A549 (cell line): ENCODE results near the gene ANLN. TPM values are rescaled to one million over a fixed set of nuclear protein-coding genes. Genes with fewer than 3 reads are reported as not detected.

ENCODE experiments used
- ATAC-seq, 2 experiments: fragments of 200-7000 bp in 1 of 2; fragments of >200 bp in 1 of 2; cut with Nextera tagmentation in 1 of 2; cut with Tn5 transposase in 1 of 2; 3 replicates each; pipeline versions ENCODE4 v1.8.0 to v1.9.1; 2018 to 2020; ENCODE audit warnings: mild to moderate bottlenecking in 1 of 2, moderate library complexity in 1 of 2
- CTCF ChIA-PET: fragments of 300-600 bp; sonication (Branson Sonifier 250); formaldehyde crosslinking; extraction: SDS; loops from one replicate; lab custom pipeline; 2021; ENCODE audit warnings: antibody characterized with exemption, inconsistent platforms; lab: Yijun Ruan, JAX
- POLR2A ChIA-PET: fragments of 350-600 bp; formaldehyde crosslinking; extraction: SDS; loops from one replicate; lab custom pipeline; 2021; ENCODE audit warnings: antibody characterized with exemption, inconsistent platforms; lab: Yijun Ruan, JAX
- DNase-seq, 2 experiments: peaks; one replicate each; pipeline versions ENCODE4 v3.0.0 to v3.0.0-alpha.2; 2011 to 2016; ENCODE audit warnings: low read depth in 1 of 2, low spot score in 1 of 2
- FAIRE-seq: peaks from 2 replicates; lab custom pipeline; 2011; peaks lifted over from hg19 to GRCh38; lab: Jason Lieb, UNC
- H3K27ac ChIP-seq, 2 experiments: fragments of >200 bp; sonication (Bioruptor Twin); formaldehyde crosslinking; 3 replicates each; pipeline ENCODE4 v1.5.1; 2016 to 2017
- H3K4me1 ChIP-seq: fragments of >200 bp; sonication (Bioruptor Twin); formaldehyde crosslinking; 3 replicates; pipeline ENCODE4 v1.6.1; 2016
- H3K4me2 ChIP-seq: fragments of >200 bp; sonication (Bioruptor Twin); formaldehyde crosslinking; 3 replicates; pipeline ENCODE4 v1.6.1; 2016
- H3K4me3 ChIP-seq: fragments of >200 bp; sonication (Bioruptor Twin); formaldehyde crosslinking; 3 replicates; pipeline ENCODE4 v1.5.1; 2016
- H3K9me3 ChIP-seq: fragments of >200 bp; sonication (Bioruptor Twin); formaldehyde crosslinking; 3 replicates; pipeline ENCODE4 v1.6.1; 2016
- CBX2 ChIP-seq: fragments of 200-600 bp; sonication (generic); IDR thresholded peaks from 2 replicates; pipeline ENCODE4 v1.6.1; 2016; ENCODE audit warnings: low read depth, mild to moderate bottlenecking, borderline replicate concordance
- CBX8 ChIP-seq: fragments of 200-600 bp; sonication (generic); IDR thresholded peaks from 2 replicates; pipeline ENCODE4 v1.6.1; 2016
- CEBPB ChIP-seq, 2 experiments: fragments of >200 bp in 1 of 2; sonication (Bioruptor Twin) in 1 of 2; formaldehyde crosslinking in 1 of 2; IDR thresholded peaks; 2 replicates each; pipeline ENCODE4 v1.6.1; 2012 to 2016
- CHD2 ChIP-seq: fragments of 150-350 bp; IDR thresholded peaks from 2 replicates; pipeline ENCODE4 v1.6.1; 2014; ENCODE audit warnings: low read length; ENCODE audit not compliant: partially characterized antibody
- CHD4 ChIP-seq: fragments of 200-600 bp; sonication (generic); IDR thresholded peaks from 2 replicates; pipeline ENCODE4 v1.6.1; 2016; ENCODE audit warnings: antibody characterized with exemption, mild to moderate bottlenecking, borderline replicate concordance
- EHF ChIP-seq: fragments of 250-450 bp; sonication (Bioruptor Pico); IDR thresholded peaks from 2 replicates; pipeline ENCODE4 v1.5.0; 2020; ENCODE audit warnings: mild to moderate bottlenecking
- ESRRA ChIP-seq: fragments of 150-350 bp; IDR thresholded peaks from 2 replicates; pipeline ENCODE4 v1.6.1; 2014; ENCODE audit warnings: mild to moderate bottlenecking, low read length, borderline replicate concordance
- FOSB ChIP-seq: fragments of 250-450 bp; sonication (Bioruptor Pico); IDR thresholded peaks from 2 replicates; pipeline ENCODE4 v1.5.0; 2020; ENCODE audit warnings: mild to moderate bottlenecking, moderate library complexity
- FOSL2 ChIP-seq, 2 experiments: fragments of 450-650 bp in 1 of 2; fragments of >200 bp in 1 of 2; sonication (Bioruptor Twin) in 1 of 2; formaldehyde crosslinking; IDR thresholded peaks; 2 replicates each; pipeline versions ENCODE4 v1.5.0 to v1.6.1; 2016 to 2020; ENCODE audit warnings: mild to moderate bottlenecking in 1 of 2, moderate library complexity in 1 of 2
- GATA3 ChIP-seq: IDR thresholded peaks from 2 replicates; pipeline ENCODE4 v1.6.1; 2012; ENCODE audit warnings: borderline replicate concordance
- HDAC2 ChIP-seq: fragments of 200-600 bp; sonication (generic); IDR thresholded peaks from 2 replicates; pipeline ENCODE4 v1.6.1; 2016
- HOXA7 ChIP-seq: fragments of 250-450 bp; sonication (Bioruptor Pico); IDR thresholded peaks from 2 replicates; pipeline ENCODE4 v1.5.0; 2020; ENCODE audit warnings: mild to moderate bottlenecking, moderate library complexity
- HOXB13 ChIP-seq: fragments of 250-450 bp; sonication (Bioruptor Pico); IDR thresholded peaks from 2 replicates; pipeline ENCODE4 v1.5.0; 2020; ENCODE audit warnings: low read depth, mild to moderate bottlenecking, moderate library complexity
- JUN ChIP-seq, 2 experiments: fragments of >200 bp; sonication (Bioruptor Twin); formaldehyde crosslinking; IDR thresholded peaks; 2 replicates in 1 of 2; 3 replicates in 1 of 2; pipeline ENCODE4 v1.6.1; 2016 to 2017
- KDM1A ChIP-seq: fragments of 200-600 bp; sonication (generic); IDR thresholded peaks from 2 replicates; pipeline ENCODE4 v1.6.1; 2016; ENCODE audit warnings: low read depth, mild to moderate bottlenecking
- MAZ ChIP-seq: fragments of 150-350 bp; IDR thresholded peaks from 2 replicates; pipeline ENCODE4 v1.6.1; 2014; ENCODE audit warnings: antibody characterized with exemption, low read depth, low read length, borderline replicate concordance
- MYC ChIP-seq: IDR thresholded peaks from 2 replicates; pipeline ENCODE4 v1.6.1; 2012; ENCODE audit warnings: mild to moderate bottlenecking, inconsistent platforms, low read length, improper control_type of control experiment, borderline replicate concordance
- NPAS2 ChIP-seq: fragments of 250-450 bp; sonication (Bioruptor Pico); IDR thresholded peaks from 2 replicates; pipeline ENCODE4 v1.8.0; 2022; ENCODE audit warnings: mild to moderate bottlenecking, moderate library complexity, borderline replicate concordance
- NR3C1 ChIP-seq: fragments of >200 bp; sonication (Bioruptor Twin); formaldehyde crosslinking; IDR thresholded peaks from 3 replicates; pipeline ENCODE4 v1.6.1; 2017
- PHF8 ChIP-seq: fragments of 200-600 bp; sonication (generic); IDR thresholded peaks from 2 replicates; pipeline ENCODE4 v1.6.1; 2016; ENCODE audit warnings: low read depth, mild to moderate bottlenecking, antibody characterized with exemption, moderate library complexity, borderline replicate concordance
- POLR2A ChIP-seq: IDR thresholded peaks from 2 replicates; pipeline ENCODE4 v1.6.1; 2012; ENCODE audit warnings: mild to moderate bottlenecking, low read length
- POLR2AphosphoS2 ChIP-seq: conservative IDR thresholded peaks from 2 replicates; pipeline ENCODE4 v1.6.1; 2012; ENCODE audit warnings: low read length, improper control_type of control experiment, inconsistent platforms
- RAD21 ChIP-seq, 2 experiments: fragments of >200 bp in 1 of 2; sonication (Bioruptor Twin) in 1 of 2; formaldehyde crosslinking in 1 of 2; IDR thresholded peaks in 1 of 2; conservative IDR thresholded peaks in 1 of 2; 2 replicates in 1 of 2; 3 replicates in 1 of 2; pipeline ENCODE4 v1.6.1; 2012 to 2018; ENCODE audit warnings: inconsistent platforms in 1 of 2
- RARB ChIP-seq: fragments of 250-450 bp; sonication (Bioruptor Pico); IDR thresholded peaks from 2 replicates; pipeline ENCODE4 v1.8.0; 2021; ENCODE audit warnings: mild to moderate bottlenecking, moderate library complexity
- RCOR1 ChIP-seq: fragments of 150-350 bp; IDR thresholded peaks from 2 replicates; pipeline ENCODE4 v1.6.1; 2014; ENCODE audit warnings: antibody characterized with exemption, low read length, low read depth
- RFX5 ChIP-seq: fragments of 450-650 bp; IDR thresholded peaks from 2 replicates; pipeline ENCODE4 v1.7.1; 2014; ENCODE audit warnings: antibody characterized with exemption, mild to moderate bottlenecking, moderate library complexity
- SMC3 ChIP-seq: fragments of >200 bp; sonication (Bioruptor Twin); formaldehyde crosslinking; IDR thresholded peaks from 3 replicates; pipeline ENCODE4 v1.6.1; 2018; ENCODE audit warnings: inconsistent platforms
- TFCP2L1 ChIP-seq: fragments of 250-450 bp; sonication (Bioruptor Pico); IDR thresholded peaks from 2 replicates; pipeline ENCODE4 v1.5.0; 2021; ENCODE audit warnings: mild to moderate bottlenecking
- TP53 ChIP-seq: fragments of 250-450 bp; sonication (Bioruptor Pico); IDR thresholded peaks from 2 replicates; pipeline ENCODE4 v1.5.0; 2021; ENCODE audit warnings: mild to moderate bottlenecking, moderate library complexity
- ZC3H11A ChIP-seq: fragments of 450-650 bp; IDR thresholded peaks from 2 replicates; pipeline ENCODE4 v1.6.1; 2014; ENCODE audit warnings: antibody characterized with exemption, mild to moderate bottlenecking
- ZFP36 ChIP-seq: fragments of 450-650 bp; IDR thresholded peaks from 2 replicates; pipeline ENCODE4 v1.6.1; 2014; ENCODE audit warnings: borderline replicate concordance; ENCODE audit not compliant: partially characterized antibody
- ZNF302 ChIP-seq: fragments of 250-450 bp; sonication (Bioruptor Pico); IDR thresholded peaks from 2 replicates; pipeline ENCODE4 v1.9.0; 2021; ENCODE audit warnings: inconsistent platforms, mild to moderate bottlenecking, moderate library complexity
- ZSCAN20 ChIP-seq: fragments of 250-450 bp; sonication (Bioruptor Pico); IDR thresholded peaks from 2 replicates; pipeline ENCODE4 v1.8.0; 2022; ENCODE audit warnings: mild to moderate bottlenecking, moderate library complexity
- WGBS: methylation state at CpG from one replicate; pipeline ENCODE4 v1.1.6; 2017; ENCODE audit errors: missing lambda C conversion rate; 5-methylcytosine and 5-hydroxymethylcytosine counted together
- polyA plus RNA-seq, 4 experiments: library from polyadenylated mRNA; depleted of rRNA in 3 of 4; stranded (reverse); fragments of >200 nt; fragmentation: RNase III in 1 of 4; extraction: RNeasy Plus Mini Kit Qiagen cat#74134 plus additional on column Dnase treatment in 1 of 4; gene quantifications; 2 replicates in 3 of 4; 3 replicates in 1 of 4; pipeline ENCODE4 v1.2.3, GENCODE V29; 2011 to 2017
- TF ChIP-seq, protein P1 (sequence below): fragments of 250-450 bp; sonication (Bioruptor Pico); IDR thresholded peaks from 2 replicates; pipeline ENCODE4 v1.5.0; 2020; ENCODE audit warnings: low read depth, mild to moderate bottlenecking, moderate library complexity
- TF ChIP-seq, protein P2 (sequence below): fragments of 150-350 bp; IDR thresholded peaks from 2 replicates; pipeline ENCODE4 v1.6.1; 2014; ENCODE audit warnings: low read depth, mild to moderate bottlenecking, low read length
- TF ChIP-seq, protein P3 (sequence below): fragments of >200 bp; sonication (Bioruptor Twin); formaldehyde crosslinking; IDR thresholded peaks from 3 replicates; pipeline ENCODE4 v1.6.1; 2016
- TF ChIP-seq, protein P4 (sequence below): IDR thresholded peaks from 2 replicates; pipeline ENCODE4 v1.6.1; 2012
- TF ChIP-seq, protein P5 (sequence below): IDR thresholded peaks from 2 replicates; pipeline ENCODE4 v1.6.1; 2012

ANLN gene
- polyA plus RNA-seq, 2 of the 4 experiments (the other 2 are of a cell fraction) = 52.4 to 72.9 TPM

DNA sequence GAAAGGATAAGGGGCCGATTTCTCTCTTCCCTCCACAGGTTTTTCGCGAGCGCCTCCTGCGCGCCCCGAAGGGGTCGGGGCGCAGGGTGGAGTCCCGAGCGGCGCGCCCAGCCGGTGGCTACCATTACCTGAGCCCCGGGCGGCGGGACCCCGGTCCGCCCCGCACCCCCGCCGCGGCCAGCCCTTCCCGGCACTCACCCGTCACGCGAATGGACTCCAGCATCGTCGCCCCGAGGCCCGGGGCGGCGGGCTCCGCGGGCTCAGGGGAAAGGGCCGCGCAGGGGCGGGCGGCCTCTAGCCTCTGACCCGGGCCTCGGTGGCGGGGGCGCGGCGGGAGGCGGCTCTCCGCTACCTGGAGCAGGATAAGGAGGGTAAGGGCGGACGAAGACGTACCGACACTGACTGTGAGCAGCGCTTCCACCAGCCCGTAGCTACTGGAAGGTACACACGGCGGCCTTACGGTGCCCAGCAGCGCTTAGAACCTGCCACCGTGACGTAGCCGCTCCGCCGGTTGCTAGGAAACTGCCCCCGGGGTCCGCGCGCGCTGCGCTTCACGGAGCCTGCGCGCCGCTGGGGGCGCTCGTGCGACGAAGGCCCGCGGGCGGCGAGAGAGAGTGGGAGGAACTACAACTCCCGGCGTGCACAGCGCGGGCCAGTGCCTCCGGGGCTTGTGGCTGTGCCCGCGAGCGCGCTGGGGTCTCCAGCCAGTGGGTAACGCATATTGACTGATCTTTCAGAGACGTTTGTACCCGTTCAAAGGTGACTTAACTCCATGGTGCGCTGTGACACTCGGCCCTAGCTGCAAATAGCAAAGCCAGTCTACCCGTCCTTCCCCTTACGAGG lies 22.7 kb upstream of the ANLN start:
- H3K4me3 ChIP-seq = peak overlapping the region; percentile 92
- DNase-seq (peak; percentile 90 to 91), ATAC-seq (peak; percentile 97 to 99), FAIRE-seq (peak; percentile 18)
- peak overlapping the region; percentile 88 to 94 for H3K27ac ChIP-seq
- WGBS = 2% methylated on average over 26 of the region's 96 CpGs
- ChIA-PET CTCF (interaction anchor here (0.6 to 2.4 kb wide), 27 partner anchors 10 to 1100 kb away, joined by 3 to 31 read pairs (median 3); partner anchors contain the start of gene ANLN), POLR2A (interaction anchor here (0.7 to 1.9 kb wide), 2 partner anchors 22 to 25 kb away, joined by 3 to 9 read pairs; partner anchors contain the start of gene ANLN)
- peak overlapping the region; percentile 76 for H3K4me2 ChIP-seq
- H3K9me3 ChIP-seq = no peaks in the 10 kb centered on the region
- H3K4me1 ChIP-seq = peaks cover 8% of the 10 kb centered on the region; the same call in 2 of the 3 replicates
- TF ChIP-seq HOXB13 (CRISPR knock-in tag) (no peak), CHD2 (no peak), ZFP36 (no peak), RAD21 (conservative IDR thresholded peaks at IDR 0.05 in 1 of 2, IDR thresholded peaks at IDR 0.05 in 1 of 2) (peak; percentile 52 to 62), CBX8 (no peak), TP53 (no peak), CHD4 (no peak), ESRRA (no peak), RCOR1 (no peak), NR3C1 (no peak), HDAC2 (no peak), ZC3H11A (no peak), ZSCAN20 (CRISPR knock-in tag) (no peak), FOSB (CRISPR knock-in tag) (no peak), SMC3 (peak; percentile 39; the same call in 2 of the 3 replicates), FOSL2 (IDR thresholded peaks at IDR 0.05) (no peak), FOSL2 (CRISPR knock-in tag; IDR thresholded peaks at IDR 0.05) (no peak), HOXA7 (no peak), RARB (CRISPR knock-in tag) (no peak), POLR2AphosphoS2 (no peak), RFX5 (peak; percentile 57; the same call in 1 of the 2 replicates), GATA3 (no peak), PHF8 (peak; percentile 96), POLR2A (peak; percentile 43), TFCP2L1 (CRISPR knock-in tag) (no peak), MYC (peak; percentile 76), EHF (CRISPR knock-in tag) (no peak), CBX2 (no peak), ZNF302 (CRISPR knock-in tag) (no peak), NPAS2 (CRISPR knock-in tag) (no peak), MAZ (no peak), KDM1A (no peak), CEBPB (IDR thresholded peaks at IDR 0.05) (no peak), JUN (IDR thresholded peaks at IDR 0.05) (no peak)
- TF ChIP-seq, protein P1, sequence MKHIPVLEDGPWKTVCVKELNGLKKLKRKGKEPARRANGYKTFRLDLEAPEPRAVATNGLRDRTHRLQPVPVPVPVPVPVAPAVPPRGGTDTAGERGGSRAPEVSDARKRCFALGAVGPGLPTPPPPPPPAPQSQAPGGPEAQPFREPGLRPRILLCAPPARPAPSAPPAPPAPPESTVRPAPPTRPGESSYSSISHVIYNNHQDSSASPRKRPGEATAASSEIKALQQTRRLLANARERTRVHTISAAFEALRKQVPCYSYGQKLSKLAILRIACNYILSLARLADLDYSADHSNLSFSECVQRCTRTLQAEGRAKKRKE (CRISPR knock-in tag) = no peak
- TF ChIP-seq, protein P2, sequence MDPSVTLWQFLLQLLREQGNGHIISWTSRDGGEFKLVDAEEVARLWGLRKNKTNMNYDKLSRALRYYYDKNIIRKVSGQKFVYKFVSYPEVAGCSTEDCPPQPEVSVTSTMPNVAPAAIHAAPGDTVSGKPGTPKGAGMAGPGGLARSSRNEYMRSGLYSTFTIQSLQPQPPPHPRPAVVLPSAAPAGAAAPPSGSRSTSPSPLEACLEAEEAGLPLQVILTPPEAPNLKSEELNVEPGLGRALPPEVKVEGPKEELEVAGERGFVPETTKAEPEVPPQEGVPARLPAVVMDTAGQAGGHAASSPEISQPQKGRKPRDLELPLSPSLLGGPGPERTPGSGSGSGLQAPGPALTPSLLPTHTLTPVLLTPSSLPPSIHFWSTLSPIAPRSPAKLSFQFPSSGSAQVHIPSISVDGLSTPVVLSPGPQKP = no peak
- TF ChIP-seq, protein P3, sequence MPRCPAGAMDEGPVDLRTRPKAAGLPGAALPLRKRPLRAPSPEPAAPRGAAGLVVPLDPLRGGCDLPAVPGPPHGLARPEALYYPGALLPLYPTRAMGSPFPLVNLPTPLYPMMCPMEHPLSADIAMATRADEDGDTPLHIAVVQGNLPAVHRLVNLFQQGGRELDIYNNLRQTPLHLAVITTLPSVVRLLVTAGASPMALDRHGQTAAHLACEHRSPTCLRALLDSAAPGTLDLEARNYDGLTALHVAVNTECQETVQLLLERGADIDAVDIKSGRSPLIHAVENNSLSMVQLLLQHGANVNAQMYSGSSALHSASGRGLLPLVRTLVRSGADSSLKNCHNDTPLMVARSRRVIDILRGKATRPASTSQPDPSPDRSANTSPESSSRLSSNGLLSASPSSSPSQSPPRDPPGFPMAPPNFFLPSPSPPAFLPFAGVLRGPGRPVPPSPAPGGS = peak; percentile 41; the same call in 1 of the 3 replicates
- TF ChIP-seq, protein P4, sequence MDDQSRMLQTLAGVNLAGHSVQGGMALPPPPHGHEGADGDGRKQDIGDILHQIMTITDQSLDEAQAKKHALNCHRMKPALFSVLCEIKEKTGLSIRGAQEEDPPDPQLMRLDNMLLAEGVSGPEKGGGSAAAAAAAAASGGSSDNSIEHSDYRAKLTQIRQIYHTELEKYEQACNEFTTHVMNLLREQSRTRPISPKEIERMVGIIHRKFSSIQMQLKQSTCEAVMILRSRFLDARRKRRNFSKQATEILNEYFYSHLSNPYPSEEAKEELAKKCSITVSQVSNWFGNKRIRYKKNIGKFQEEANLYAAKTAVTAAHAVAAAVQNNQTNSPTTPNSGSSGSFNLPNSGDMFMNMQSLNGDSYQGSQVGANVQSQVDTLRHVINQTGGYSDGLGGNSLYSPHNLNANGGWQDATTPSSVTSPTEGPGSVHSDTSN = no peak
- TF ChIP-seq, protein P5, sequence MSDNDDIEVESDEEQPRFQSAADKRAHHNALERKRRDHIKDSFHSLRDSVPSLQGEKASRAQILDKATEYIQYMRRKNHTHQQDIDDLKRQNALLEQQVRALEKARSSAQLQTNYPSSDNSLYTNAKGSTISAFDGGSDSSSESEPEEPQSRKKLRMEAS = peak; percentile 56
